BLaER1 treated with 17β-estradiol and CSF1 and Interleukin-3, amounts not matched to agents 10 nM and 100 nM (cell line): Measurements from ENCODE around the gene JPH3.

Source experiments
- H3K27ac ChIP-seq, 11 experiments: shearing (Covaris generic); formaldehyde crosslinking; 2 replicates each; pipeline ENCODE4 v1.8.1; 2022
- H3K27me3 ChIP-seq, 11 experiments: shearing (Covaris generic); formaldehyde crosslinking; 2 replicates each; pipeline ENCODE4 v1.8.1; 2022
- H3K36me3 ChIP-seq, 11 experiments: shearing (Covaris generic); formaldehyde crosslinking; 2 replicates each; pipeline ENCODE4 v1.8.1; 2022
- H3K4me1 ChIP-seq, 10 experiments: shearing (Covaris generic); formaldehyde crosslinking; 2 replicates each; pipeline ENCODE4 v1.8.1; 2022
- H3K4me2 ChIP-seq, 11 experiments: shearing (Covaris generic); formaldehyde crosslinking; 2 replicates each; pipeline ENCODE4 v1.8.1; 2022
- H3K4me3 ChIP-seq, 10 experiments: shearing (Covaris generic); formaldehyde crosslinking; 2 replicates each; pipeline ENCODE4 v1.8.1; 2022
- H3K9ac ChIP-seq, 11 experiments: shearing (Covaris generic); formaldehyde crosslinking; 2 replicates each; pipeline ENCODE4 v1.8.1; 2022
- H3K9me3 ChIP-seq, 11 experiments: shearing (Covaris generic); formaldehyde crosslinking; replicated peaks in 1 of 11; 2 replicates each; pipeline ENCODE4 v1.8.1; 2022
- H4K20me1 ChIP-seq, 11 experiments: shearing (Covaris generic); formaldehyde crosslinking; 2 replicates each; pipeline ENCODE4 v1.8.1; 2022
- Cebpa-rat ChIP-seq, 11 experiments: shearing (Covaris generic); IDR thresholded peaks; 2 replicates each; pipeline ENCODE4 v1.8.1; 2022

JPH3 gene

GRCh38 chr16:87580855-87581261, 21.4 kb upstream of the JPH3 start:
- Histone ChIP-seq H4K20me1 (peaks cover 0 to 15% (median 0%) of the 10 kb centered on the region in 11 experiments; a peak in 2 of 22 replicates), H3K27ac (no peak overlapping the region), H3K9ac (no peak overlapping the region), H3K4me1 (peaks cover 0 to 12% (median 0%) of the 10 kb centered on the region in 10 experiments; a peak in 1 of 20 replicates), H3K9me3 (no peaks in the 10 kb centered on the region), H3K4me2 (no peak overlapping the region), H3K27me3 (no peaks in the 10 kb centered on the region), H3K4me3 (no peak overlapping the region), H3K36me3 (no peaks in the 10 kb centered on the region)
- no peak for TF ChIP-seq Cebpa-rat (IDR thresholded peaks at IDR 0.05)

DNA sequence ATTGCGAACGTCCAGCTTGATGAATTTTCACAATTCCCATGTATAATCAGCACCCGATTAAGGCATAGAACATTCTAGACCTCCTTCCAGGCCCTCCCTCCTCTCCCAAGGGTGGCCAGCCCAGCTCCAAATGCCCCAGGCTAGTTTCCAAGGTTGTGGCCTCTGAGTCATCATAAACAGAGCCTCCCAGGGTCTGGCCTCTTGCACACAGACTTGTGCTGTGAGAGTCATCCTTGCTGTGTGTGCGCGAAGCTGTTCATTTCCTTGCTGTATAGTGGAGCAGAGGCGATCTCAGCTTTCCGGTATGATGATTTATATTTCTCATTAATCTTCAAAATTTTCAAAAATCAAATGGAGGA, 20.5 kb upstream of the JPH3 start:
- no peak for TF ChIP-seq Cebpa-rat (IDR thresholded peaks at IDR 0.05)
- peak overlapping the region in 2 of 11 experiments; percentile 2 to 20; a peak in 1 of 22 replicates for H3K4me2 ChIP-seq
- H3K9me3 ChIP-seq: no peaks in the 10 kb centered on the region
- no peaks in the 10 kb centered on the region for H3K27me3 ChIP-seq
- no peak overlapping the region for H3K27ac ChIP-seq
- H3K4me3 ChIP-seq: no peak overlapping the region
- peaks cover 0 to 12% (median 0%) of the 10 kb centered on the region in 10 experiments; a peak in 1 of 20 replicates for H3K4me1 ChIP-seq
- no peak overlapping the region for H3K9ac ChIP-seq
- H3K36me3 ChIP-seq: no peaks in the 10 kb centered on the region
- peaks cover 0 to 17% (median 0%) of the 10 kb centered on the region in 11 experiments; a peak in 1 of 22 replicates for H4K20me1 ChIP-seq

- H3K4me2 ChIP-seq: peak overlapping the region in 3 of 11 experiments; percentile 2 to 29 (median 20); a peak in 1 of 22 replicates
- H3K27ac ChIP-seq: no peak overlapping the region
- no peaks in the 10 kb centered on the region for H3K36me3 ChIP-seq
- H3K9ac ChIP-seq: no peak overlapping the region
- no peak for TF ChIP-seq Cebpa-rat (IDR thresholded peaks at IDR 0.05)
- no peaks in the 10 kb centered on the region for H3K27me3 ChIP-seq
- peaks cover 0 to 17% (median 0%) of the 10 kb centered on the region in 11 experiments; a peak in 1 of 22 replicates for H4K20me1 ChIP-seq
- no peaks in the 10 kb centered on the region for H3K9me3 ChIP-seq
- no peak overlapping the region for H3K4me3 ChIP-seq
- H3K4me1 ChIP-seq: peaks cover 0 to 12% (median 0%) of the 10 kb centered on the region in 10 experiments; a peak in 1 of 20 replicates
Measured at GRCh38 chr16:87582216-87582965, 19.9 kb upstream of the JPH3 start.

GRCh38 chr16:87582966-87583325, 19.4 kb upstream of the JPH3 start:
- no peak overlapping the region for H3K27ac ChIP-seq

GRCh38 chr16:87583453-87584131, 18.7 kb upstream of the JPH3 start:
- no peak overlapping the region for H3K9ac ChIP-seq
- no peak overlapping the region for H3K27ac ChIP-seq
- peaks cover 0 to 12% (median 0%) of the 10 kb centered on the region in 10 experiments; a peak in 3 of 20 replicates for H3K4me1 ChIP-seq
- H3K4me2 ChIP-seq: no peak overlapping the region
- H3K27me3 ChIP-seq: no peaks in the 10 kb centered on the region
- H3K9me3 ChIP-seq: no peaks in the 10 kb centered on the region
- H3K36me3 ChIP-seq: no peaks in the 10 kb centered on the region
- H4K20me1 ChIP-seq: peaks cover 0 to 17% (median 0%) of the 10 kb centered on the region in 11 experiments; a peak in 1 of 22 replicates
- no peak overlapping the region for H3K4me3 ChIP-seq
- TF ChIP-seq Cebpa-rat (IDR thresholded peaks at IDR 0.05): no peak

More at GRCh38 chr16:87582966-87583325, 19.4 kb upstream of the JPH3 start:
- TF ChIP-seq Cebpa-rat (IDR thresholded peaks at IDR 0.05): no peak
- H3K4me3 ChIP-seq: no peak overlapping the region
- no peaks in the 10 kb centered on the region for H3K9me3 ChIP-seq
- peaks cover 0 to 17% (median 0%) of the 10 kb centered on the region in 11 experiments; a peak in 1 of 22 replicates for H4K20me1 ChIP-seq
- H3K4me1 ChIP-seq: peaks cover 0 to 12% (median 0%) of the 10 kb centered on the region in 10 experiments; a peak in 1 of 20 replicates
- H3K4me2 ChIP-seq: no peak overlapping the region
- no peak overlapping the region for H3K9ac ChIP-seq
- H3K27me3 ChIP-seq: no peaks in the 10 kb centered on the region
- no peaks in the 10 kb centered on the region for H3K36me3 ChIP-seq

GRCh38 chr16:87584271-87584670, 18.0 kb upstream of the JPH3 start:
- H3K27ac ChIP-seq: no peak overlapping the region
- no peak for TF ChIP-seq Cebpa-rat (IDR thresholded peaks at IDR 0.05)
- peaks cover 0 to 17% (median 0%) of the 10 kb centered on the region in 11 experiments; a peak in 2 of 22 replicates for H4K20me1 ChIP-seq
- H3K4me1 ChIP-seq: peaks cover 0 to 12% (median 2%) of the 10 kb centered on the region in 10 experiments; a peak in 4 of 20 replicates
- H3K27me3 ChIP-seq: no peaks in the 10 kb centered on the region
- H3K9me3 ChIP-seq: no peaks in the 10 kb centered on the region
- no peak overlapping the region for H3K9ac ChIP-seq
- no peak overlapping the region for H3K4me2 ChIP-seq
- H3K4me3 ChIP-seq: no peak overlapping the region
- no peaks in the 10 kb centered on the region for H3K36me3 ChIP-seq

- no peak for TF ChIP-seq Cebpa-rat (IDR thresholded peaks at IDR 0.05)
- Histone ChIP-seq H3K4me2 (no peak overlapping the region), H3K36me3 (no peaks in the 10 kb centered on the region), H3K9me3 (no peaks in the 10 kb centered on the region), H3K4me3 (no peak overlapping the region), H3K27ac (no peak overlapping the region), H3K9ac (no peak overlapping the region), H3K4me1 (peaks cover 0 to 12% (median 2%) of the 10 kb centered on the region in 10 experiments; a peak in 4 of 20 replicates), H4K20me1 (peaks cover 0 to 17% (median 0%) of the 10 kb centered on the region in 11 experiments; a peak in 2 of 22 replicates), H3K27me3 (no peaks in the 10 kb centered on the region)
Measured at GRCh38 chr16:87584975-87585374, 17.3 kb upstream of the JPH3 start.

DNA sequence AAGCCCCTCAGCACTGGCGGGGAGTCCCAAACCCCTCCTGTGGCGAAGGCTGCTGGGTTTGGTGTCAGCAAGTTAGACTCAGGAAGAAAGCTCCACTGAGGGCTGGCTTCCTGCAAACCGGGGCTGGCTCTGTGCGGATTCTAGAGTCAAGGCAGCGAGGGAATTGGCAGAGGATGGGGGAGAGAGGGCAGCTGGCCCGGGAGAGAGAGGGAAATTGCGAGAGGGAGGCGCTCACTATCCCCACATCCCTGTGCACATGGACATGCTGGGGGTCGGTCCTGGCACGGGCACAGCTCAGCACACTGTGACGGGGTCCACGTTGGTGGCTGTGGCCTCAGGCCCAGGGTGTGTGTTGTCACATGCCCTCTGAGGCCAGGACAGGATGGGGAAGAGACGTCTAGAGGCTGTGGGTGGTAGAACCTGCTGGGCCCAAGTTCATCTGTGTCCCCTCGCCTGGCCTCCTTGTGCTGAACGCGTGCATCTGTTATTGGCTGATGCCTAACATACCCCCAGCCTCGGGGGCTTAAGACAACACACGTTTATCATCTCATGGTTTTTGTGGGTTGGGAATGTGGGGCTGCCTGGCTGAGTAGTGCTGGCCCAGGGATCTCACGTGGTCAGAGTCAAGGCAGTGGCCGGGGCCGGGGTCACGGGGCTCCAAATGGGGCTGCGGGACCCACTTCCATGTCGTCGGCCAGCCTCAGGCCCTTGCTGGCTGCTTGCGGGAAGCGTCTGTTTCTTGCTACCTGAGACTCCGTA, 16.7 kb upstream of the JPH3 start:
- Histone ChIP-seq H3K9me3 (no peaks in the 10 kb centered on the region), H3K4me2 (no peak overlapping the region), H3K27ac (no peak overlapping the region), H4K20me1 (peaks cover 0 to 17% (median 0%) of the 10 kb centered on the region in 11 experiments; a peak in 2 of 22 replicates), H3K27me3 (no peaks in the 10 kb centered on the region), H3K9ac (no peak overlapping the region), H3K36me3 (no peaks in the 10 kb centered on the region), H3K4me1 (peaks cover 0 to 12% (median 2%) of the 10 kb centered on the region in 10 experiments; a peak in 4 of 20 replicates), H3K4me3 (no peak overlapping the region)
- TF ChIP-seq Cebpa-rat (IDR thresholded peaks at IDR 0.05): no peak
